BJ (cell line): Measurements from ENCODE around the gene TRIM17. TPM values are rescaled to one million over a fixed set of nuclear protein-coding genes. Genes with fewer than 3 reads are reported as not detected.
"Not testable (repeated sequence)": the region's sequence is repeated elsewhere in the genome, so short reads cannot be mapped to it uniquely, and the experiment has no call there.

Experiments used
- CTCF ChIA-PET: fragments of 350-600 bp; formaldehyde crosslinking; extraction: SDS; loops from one replicate; lab custom pipeline; 2021; ENCODE audit warnings: antibody characterized with exemption, inconsistent platforms; lab: Yijun Ruan, JAX
- POLR2A ChIA-PET: fragments of 300-600 bp; sonication (Branson Sonifier 250); formaldehyde crosslinking; extraction: SDS; loops from one replicate; lab custom pipeline; 2021; ENCODE audit warnings: antibody characterized with exemption; lab: Charles Lee
- DNase-seq: peaks from one replicate; pipeline ENCODE4 v3.0.0-alpha.2; 2011; ENCODE audit warnings: low read depth
- H3K27me3 ChIP-seq: 2 replicates; pipeline ENCODE4 v1.6.0; 2011; ENCODE audit warnings: low read length; ENCODE audit not compliant: control insufficient read depth, insufficient read depth
- H3K36me3 ChIP-seq: 2 replicates; pipeline ENCODE4 v1.5.1; 2011; ENCODE audit warnings: low read length; ENCODE audit not compliant: control insufficient read depth, insufficient read depth
- H3K4me3 ChIP-seq: 2 replicates; pipeline ENCODE4 v1.5.1; 2011; ENCODE audit warnings: low read depth, mild to moderate bottlenecking, control low read depth, low read length
- polyA plus RNA-seq: library from polyadenylated mRNA; depleted of rRNA; stranded (reverse); fragments of >200 nt; gene quantifications from 2 replicates; pipeline ENCODE4 v1.2.3, GENCODE V29; 2011
- TF ChIP-seq, protein P1 (sequence below): IDR thresholded peaks from 2 replicates; pipeline ENCODE4 v1.5.1; 2011; ENCODE audit warnings: low read depth, mild to moderate bottlenecking, control low read depth, inconsistent platforms, low read length, moderate library complexity; ENCODE audit not compliant: insufficient read depth

TRIM17 gene
- polyA plus RNA-seq, 1 experiment = 0.55 TPM

DNA sequence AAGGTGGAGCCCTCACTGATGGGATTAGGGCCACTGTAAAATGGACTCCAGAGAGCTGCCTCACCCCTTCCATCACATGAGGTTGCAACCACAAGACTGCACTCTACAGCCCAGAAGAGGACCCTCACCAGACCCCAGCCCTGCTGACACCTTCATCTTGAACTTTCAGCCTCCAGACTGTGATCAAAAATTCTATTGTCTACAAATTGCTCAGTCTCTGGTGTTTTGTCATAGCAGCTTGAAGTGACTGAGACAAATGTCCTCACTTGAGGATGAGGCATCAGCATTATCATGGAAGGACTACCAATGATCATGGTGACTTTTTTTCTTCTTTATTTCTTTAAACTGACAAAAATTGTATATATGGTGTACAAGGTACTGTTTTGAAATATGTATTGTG lies 26.7 kb upstream of the TRIM17 start:
- ChIA-PET CTCF (interaction anchor here (0.6 kb wide), 1 partner anchor 14 kb away, joined by 4 read pairs; a partner anchor contains a TSS), POLR2A (no interaction called here)
- Histone ChIP-seq H3K36me3 (no peaks in the 10 kb centered on the region), H3K27me3 (peaks cover 22% of the 10 kb centered on the region), H3K4me3 (no peak overlapping the region)
- TF ChIP-seq, protein P1, sequence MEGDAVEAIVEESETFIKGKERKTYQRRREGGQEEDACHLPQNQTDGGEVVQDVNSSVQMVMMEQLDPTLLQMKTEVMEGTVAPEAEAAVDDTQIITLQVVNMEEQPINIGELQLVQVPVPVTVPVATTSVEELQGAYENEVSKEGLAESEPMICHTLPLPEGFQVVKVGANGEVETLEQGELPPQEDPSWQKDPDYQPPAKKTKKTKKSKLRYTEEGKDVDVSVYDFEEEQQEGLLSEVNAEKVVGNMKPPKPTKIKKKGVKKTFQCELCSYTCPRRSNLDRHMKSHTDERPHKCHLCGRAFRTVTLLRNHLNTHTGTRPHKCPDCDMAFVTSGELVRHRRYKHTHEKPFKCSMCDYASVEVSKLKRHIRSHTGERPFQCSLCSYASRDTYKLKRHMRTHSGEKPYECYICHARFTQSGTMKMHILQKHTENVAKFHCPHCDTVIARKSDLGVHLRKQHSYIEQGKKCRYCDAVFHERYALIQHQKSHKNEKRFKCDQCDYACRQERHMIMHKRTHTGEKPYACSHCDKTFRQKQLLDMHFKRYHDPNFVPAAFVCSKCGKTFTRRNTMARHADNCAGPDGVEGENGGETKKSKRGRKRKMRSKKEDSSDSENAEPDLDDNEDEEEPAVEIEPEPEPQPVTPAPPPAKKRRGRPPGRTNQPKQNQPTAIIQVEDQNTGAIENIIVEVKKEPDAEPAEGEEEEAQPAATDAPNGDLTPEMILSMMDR = no peak
- no peak for DNase-seq

DNA sequence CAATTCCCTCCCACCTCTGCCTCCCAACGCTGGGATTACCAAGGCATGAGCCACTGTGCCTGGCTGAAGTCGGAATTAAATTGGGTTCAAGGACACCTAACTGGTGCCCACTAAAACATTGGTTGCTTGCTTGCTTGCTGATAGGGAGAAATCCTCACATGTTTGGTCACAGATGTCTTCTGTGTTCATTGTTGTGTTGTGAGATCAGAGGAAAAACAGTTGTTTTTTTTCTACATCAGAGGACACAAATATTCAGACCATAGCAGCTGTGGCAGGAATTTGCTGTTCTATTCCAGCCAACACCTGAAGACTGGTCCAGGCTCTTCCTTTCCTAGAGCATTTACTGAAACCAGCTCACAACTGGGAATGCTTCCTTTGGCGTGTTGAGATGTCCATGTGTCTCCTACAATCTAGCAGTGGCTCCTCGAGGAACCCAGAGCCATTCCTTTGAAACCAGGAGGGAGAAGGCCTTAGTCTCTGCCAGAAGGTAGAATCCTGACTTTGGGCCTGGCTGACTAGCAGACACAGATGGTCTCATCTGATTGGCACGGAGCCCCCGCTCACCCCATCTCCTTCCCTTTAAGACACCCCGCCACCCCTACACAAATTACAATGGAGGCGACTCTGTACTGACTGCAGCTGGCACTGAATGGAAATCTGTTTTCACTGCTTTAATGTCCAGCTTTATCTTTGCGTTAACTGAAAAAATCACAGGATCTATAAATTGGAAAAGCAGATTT lies 24.3 kb upstream of the TRIM17 start:
- peaks cover 12% of the 10 kb centered on the region for H3K27me3 ChIP-seq
- POLR2A ChIA-PET = no interaction called here
- CTCF ChIA-PET = interaction anchor here (0.8 to 2.1 kb wide), 3 partner anchors 16 to 213 kb away, joined by 3 to 5 read pairs (median 5); a partner anchor contains a TSS
- TF ChIP-seq, protein P1 = no peak
- H3K4me3 ChIP-seq = no peak overlapping the region
- no peaks in the 10 kb centered on the region for H3K36me3 ChIP-seq
- no peak for DNase-seq

DNA sequence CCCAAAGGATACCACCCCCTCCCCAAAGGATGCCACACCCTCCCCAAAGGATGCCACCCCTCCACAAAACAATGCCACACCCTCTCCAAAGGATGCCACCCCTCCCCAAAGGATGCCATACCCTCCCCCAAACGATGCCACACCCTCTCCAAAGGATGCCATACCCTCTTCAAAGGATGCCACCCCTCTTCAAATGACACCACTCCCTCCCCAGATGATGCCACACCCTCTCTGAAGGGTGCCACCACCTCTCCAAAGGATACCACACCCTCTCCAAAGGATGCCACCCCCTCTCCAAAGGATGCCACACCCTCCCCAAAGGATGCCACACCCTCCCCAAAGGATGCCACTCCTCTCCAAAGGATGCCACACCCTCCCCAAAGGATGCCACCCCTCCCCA lies 21.6 kb upstream of the TRIM17 start:
- Histone ChIP-seq H3K36me3 (no peaks in the 10 kb centered on the region), H3K27me3 (peaks cover 8% of the 10 kb centered on the region), H3K4me3 (no peak overlapping the region)
- POLR2A ChIA-PET = no interaction called here
- no peak for DNase-seq
- CTCF ChIA-PET = no interaction called here
- TF ChIP-seq, protein P1 = no peak

DNA sequence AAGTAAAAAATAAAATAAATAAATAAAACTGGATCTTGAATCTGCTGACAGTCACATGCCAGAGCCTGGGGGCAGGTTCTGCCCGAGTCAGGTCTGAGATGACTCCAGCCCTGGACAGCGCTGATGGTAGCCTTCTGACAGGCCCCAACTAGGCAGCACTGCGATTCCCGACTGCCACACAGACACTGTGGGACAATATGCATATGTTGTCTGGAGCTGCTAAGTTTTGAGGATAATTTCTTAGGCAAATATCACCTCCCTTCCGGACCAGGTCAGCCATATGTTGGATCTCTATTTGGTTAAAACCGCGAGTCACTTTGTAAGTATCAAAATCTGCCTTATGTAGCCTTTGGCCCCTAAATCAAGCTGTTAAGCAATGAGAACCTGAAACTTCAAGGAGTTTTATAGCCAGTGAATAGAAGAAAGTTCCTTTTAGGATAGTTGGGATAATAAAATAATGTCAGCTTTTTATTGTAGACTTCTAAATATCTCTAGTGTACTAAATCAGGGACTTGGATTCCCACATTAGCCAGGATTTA lies 20.8 kb upstream of the TRIM17 start:
- ChIA-PET POLR2A (no interaction called here), CTCF (no interaction called here)
- H3K4me3 ChIP-seq = no peak overlapping the region
- TF ChIP-seq, protein P1 = no peak
- DNase-seq = no peak
- H3K36me3 ChIP-seq = no peaks in the 10 kb centered on the region
- H3K27me3 ChIP-seq = peaks cover 8% of the 10 kb centered on the region

DNA sequence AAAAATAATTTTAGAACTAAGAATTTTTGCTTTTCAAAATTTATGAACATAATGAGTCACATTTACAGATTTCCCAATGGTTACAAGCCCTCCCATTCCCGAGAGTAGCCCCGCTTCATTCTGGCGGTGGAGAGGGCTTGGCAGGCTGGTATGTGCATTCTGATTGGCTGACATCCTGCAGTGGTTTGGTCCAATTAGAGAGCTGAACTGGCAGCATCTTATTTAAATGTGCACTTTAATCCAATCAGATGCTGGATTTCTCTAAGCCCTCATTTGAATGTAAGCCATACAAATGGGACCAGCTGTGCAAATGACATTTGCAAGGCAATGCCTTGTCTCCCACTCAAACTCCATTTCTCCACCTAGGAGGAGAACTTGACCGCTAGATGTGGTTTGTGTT lies 18.0 kb upstream of the TRIM17 start:
- DNase-seq = no peak
- TF ChIP-seq, protein P1 = no peak
- Histone ChIP-seq H3K27me3 (no peaks in the 10 kb centered on the region), H3K4me3 (no peak overlapping the region), H3K36me3 (no peaks in the 10 kb centered on the region)
- POLR2A ChIA-PET = no interaction called here
- CTCF ChIA-PET = interaction anchor here (1.2 to 1.8 kb wide), 5 partner anchors 10 to 41 kb away, joined by 3 to 7 read pairs (median 4); no protein-coding TSS in a partner anchor

DNA sequence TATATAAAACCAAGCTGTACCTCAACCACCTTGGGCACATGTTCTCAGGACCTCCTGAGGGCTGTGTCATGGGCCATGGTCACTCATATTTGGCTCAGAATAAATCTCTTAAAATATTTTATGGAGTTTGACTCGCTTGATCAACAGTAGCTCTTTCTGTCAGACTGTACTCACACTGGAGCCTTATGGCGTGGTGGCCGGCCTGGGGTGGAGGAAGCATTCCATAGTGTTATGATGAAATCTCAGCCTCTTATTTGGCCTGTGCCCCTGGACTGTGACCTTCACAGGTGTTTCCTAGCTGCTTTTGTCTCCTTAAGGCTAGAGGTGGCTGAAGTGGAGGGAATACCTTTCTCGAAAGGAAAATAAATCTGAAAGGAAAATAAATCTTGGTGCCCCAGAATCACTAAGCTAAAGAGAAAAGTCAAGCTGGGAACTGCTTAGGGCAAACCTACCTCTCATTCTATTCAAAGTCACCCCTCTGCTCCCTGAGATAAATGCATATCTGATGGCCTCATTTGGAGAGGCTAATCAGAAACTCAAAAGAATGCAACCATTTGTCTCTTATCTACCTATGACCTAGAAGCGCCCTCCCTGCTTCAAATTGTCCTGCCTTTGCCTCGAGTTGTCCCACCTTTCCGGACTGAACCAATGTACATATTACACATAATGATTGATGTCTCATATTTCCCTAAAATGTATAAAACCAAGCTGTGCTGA lies 16.8 kb upstream of the TRIM17 start:
- POLR2A ChIA-PET, H3K4me3 ChIP-seq, DNase-seq, H3K36me3 ChIP-seq, H3K27me3 ChIP-seq: not testable (repeated sequence)
- CTCF ChIA-PET = interaction anchor here (0.7 to 1.2 kb wide), 2 partner anchors 26 to 38 kb away, joined by 3 to 4 read pairs; no protein-coding TSS in a partner anchor
